ENCODE measurements around the gene CACNA1I. TPM values are rescaled to one million over a fixed set of nuclear protein-coding genes. Genes with fewer than 3 reads are reported as not detected.

The CACNA1I gene
- total RNA-seq, 6 donors from 2014 or later = 0.15 to 4.2 (median 0.34) TPM

DNA sequence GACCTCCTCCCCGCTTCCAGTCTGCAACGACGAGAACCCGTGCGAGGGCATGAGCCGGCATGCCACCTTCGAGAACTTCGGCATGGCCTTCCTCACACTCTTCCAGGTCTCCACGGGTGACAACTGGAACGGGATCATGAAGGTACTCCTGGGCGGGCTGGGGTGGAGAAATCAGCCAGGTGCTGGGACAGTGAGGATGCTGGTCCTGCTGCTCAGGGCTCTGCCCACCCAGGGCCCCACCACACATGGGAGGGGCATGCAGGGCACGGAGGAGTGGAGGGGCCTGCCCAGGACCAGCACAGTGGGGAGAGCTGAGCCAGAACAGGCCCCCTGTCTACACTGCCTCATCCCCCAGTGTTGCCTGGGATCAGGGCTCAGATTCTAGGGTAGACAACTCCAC lies 107.4 kb downstream of the CACNA1I start:
- Histone ChIP-seq H3K27ac (no peak overlapping the region), H3K4me3 (no peak overlapping the region), H3K27me3 (no peaks in the 10 kb centered on the region), H3K36me3 (no peaks in the 10 kb centered on the region), H3K9me3 (peaks cover 0 to 2% (median under 1%) of the 10 kb centered on the region in 4 donors), H3K4me1 (no peaks in the 10 kb centered on the region)
- TF ChIP-seq, protein P1, sequence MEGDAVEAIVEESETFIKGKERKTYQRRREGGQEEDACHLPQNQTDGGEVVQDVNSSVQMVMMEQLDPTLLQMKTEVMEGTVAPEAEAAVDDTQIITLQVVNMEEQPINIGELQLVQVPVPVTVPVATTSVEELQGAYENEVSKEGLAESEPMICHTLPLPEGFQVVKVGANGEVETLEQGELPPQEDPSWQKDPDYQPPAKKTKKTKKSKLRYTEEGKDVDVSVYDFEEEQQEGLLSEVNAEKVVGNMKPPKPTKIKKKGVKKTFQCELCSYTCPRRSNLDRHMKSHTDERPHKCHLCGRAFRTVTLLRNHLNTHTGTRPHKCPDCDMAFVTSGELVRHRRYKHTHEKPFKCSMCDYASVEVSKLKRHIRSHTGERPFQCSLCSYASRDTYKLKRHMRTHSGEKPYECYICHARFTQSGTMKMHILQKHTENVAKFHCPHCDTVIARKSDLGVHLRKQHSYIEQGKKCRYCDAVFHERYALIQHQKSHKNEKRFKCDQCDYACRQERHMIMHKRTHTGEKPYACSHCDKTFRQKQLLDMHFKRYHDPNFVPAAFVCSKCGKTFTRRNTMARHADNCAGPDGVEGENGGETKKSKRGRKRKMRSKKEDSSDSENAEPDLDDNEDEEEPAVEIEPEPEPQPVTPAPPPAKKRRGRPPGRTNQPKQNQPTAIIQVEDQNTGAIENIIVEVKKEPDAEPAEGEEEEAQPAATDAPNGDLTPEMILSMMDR (IDR thresholded peaks at IDR 0.05) = no peak
- TF ChIP-seq POLR2A (IDR thresholded peaks at IDR 0.05) (no peak), POLR2AphosphoS5 (IDR thresholded peaks at IDR 0.05) (no peak), EP300 (IDR thresholded peaks at IDR 0.05) (no peak)
- DNase-seq (no peak), ATAC-seq (ENCODE audit: low FRiP score in 2 of 2) (no peak)
- whole genome bisulfite sequencing, 2 donors = 84 to 95% methylated on average over 10 to 11 of the region's 12 CpGs

DNA sequence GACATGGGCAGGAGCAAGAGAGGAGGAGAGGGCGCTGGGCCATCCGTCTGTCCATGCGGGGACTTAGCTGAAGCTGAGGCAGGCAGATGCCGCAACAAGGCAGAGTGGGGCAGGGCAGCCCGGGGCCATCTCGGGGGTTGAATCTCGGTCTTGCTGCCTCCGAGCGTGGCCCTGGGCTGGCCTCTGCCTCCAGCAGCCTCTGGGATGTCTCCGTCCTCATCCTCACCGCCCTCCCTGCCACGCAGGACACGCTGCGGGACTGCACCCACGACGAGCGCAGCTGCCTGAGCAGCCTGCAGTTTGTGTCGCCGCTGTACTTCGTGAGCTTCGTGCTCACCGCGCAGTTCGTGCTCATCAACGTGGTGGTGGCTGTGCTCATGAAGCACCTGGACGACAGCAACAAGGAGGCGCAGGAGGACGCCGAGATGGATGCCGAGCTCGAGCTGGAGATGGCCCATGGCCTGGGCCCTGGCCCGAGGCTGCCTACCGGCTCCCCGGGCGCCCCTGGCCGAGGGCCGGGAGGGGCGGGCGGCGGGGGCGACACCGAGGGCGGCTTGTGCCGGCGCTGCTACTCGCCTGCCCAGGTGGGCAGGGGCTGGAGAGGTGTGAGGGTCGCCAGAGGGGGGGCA lies 108.4 kb downstream of the CACNA1I start:
- no peak for ATAC-seq (ENCODE audit: low FRiP score in 2 of 2)
- no peaks in the 10 kb centered on the region for H3K4me1 ChIP-seq
- no peak for TF ChIP-seq POLR2A (IDR thresholded peaks at IDR 0.05)
- TF ChIP-seq POLR2AphosphoS5 (IDR thresholded peaks at IDR 0.05) = no peak
- TF ChIP-seq, protein P1 (IDR thresholded peaks at IDR 0.05) = no peak
- no peak for TF ChIP-seq EP300 (IDR thresholded peaks at IDR 0.05)
- DNase-seq = peak in 1 of 2 donors; percentile 77
- WGBS, 2 donors = 92 to 97% methylated on average over 5 to 32 of the region's 47 CpGs
- no peak overlapping the region for H3K27ac ChIP-seq
- no peaks in the 10 kb centered on the region for H3K27me3 ChIP-seq
- H3K36me3 ChIP-seq = no peaks in the 10 kb centered on the region
- no peaks in the 10 kb centered on the region for H3K9me3 ChIP-seq
- no peak overlapping the region for H3K4me3 ChIP-seq

DNA sequence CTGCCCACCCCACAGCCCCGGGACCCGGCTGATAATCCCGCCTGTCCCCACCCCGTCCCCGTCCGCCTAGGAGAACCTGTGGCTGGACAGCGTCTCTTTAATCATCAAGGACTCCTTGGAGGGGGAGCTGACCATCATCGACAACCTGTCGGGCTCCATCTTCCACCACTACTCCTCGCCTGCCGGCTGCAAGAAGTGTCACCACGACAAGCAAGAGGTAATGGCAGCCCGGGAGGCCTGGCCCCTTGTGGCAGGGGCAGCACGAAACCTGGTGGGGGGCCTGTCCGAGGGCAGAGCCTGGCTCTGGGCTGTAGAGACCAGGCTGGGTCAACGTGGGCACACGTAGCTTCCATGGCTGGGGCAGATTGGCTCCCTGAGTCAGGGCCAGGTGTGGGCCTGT lies 109.1 kb downstream of the CACNA1I start:
- ATAC-seq (ENCODE audit: low FRiP score in 2 of 2) = no peak
- Histone ChIP-seq H3K9me3 (no peaks in the 10 kb centered on the region), H3K4me1 (no peaks in the 10 kb centered on the region), H3K27me3 (peaks cover 0 to 4% (median 0%) of the 10 kb centered on the region in 4 donors), H3K36me3 (no peaks in the 10 kb centered on the region), H3K27ac (no peak overlapping the region), H3K4me3 (no peak overlapping the region)
- no peak for DNase-seq
- 88% methylated on average over 17 of the region's 17 CpGs; no CpG with 5 or more reads in 1 of the 2 donors for WGBS, 2 donors
- TF ChIP-seq, protein P1 (IDR thresholded peaks at IDR 0.05) = no peak
- TF ChIP-seq POLR2AphosphoS5 (IDR thresholded peaks at IDR 0.05) = no peak
- no peak for TF ChIP-seq EP300 (IDR thresholded peaks at IDR 0.05)

DNA sequence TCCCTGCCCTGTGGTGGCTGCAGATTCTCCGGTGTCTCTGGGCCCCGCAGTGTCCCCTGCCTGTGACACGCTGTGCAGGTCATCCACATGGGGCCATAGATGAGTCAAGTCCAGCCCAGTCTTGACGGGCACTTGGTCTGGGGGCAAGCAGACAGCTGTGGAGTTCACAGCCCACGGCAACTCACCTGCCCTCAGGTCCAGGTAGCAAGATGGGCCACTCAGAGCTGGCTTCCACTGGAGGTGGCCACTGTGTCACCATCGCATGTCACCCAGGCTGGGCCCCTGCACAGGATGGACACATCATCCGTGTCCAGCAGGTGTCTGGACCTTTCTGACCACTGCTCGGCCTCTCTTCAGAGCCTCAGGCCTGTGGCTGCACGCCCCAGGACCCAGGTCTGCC lies 109.9 kb downstream of the CACNA1I start:
- H3K27ac ChIP-seq = no peak overlapping the region
- ATAC-seq (ENCODE audit: low FRiP score in 2 of 2) = no peak
- H3K27me3 ChIP-seq = peaks cover 0 to 7% (median 2%) of the 10 kb centered on the region in 4 donors
- peaks cover 0 to 4% (median 0%) of the 10 kb centered on the region in 4 donors for H3K4me1 ChIP-seq
- TF ChIP-seq POLR2A (IDR thresholded peaks at IDR 0.05) (no peak), POLR2AphosphoS5 (IDR thresholded peaks at IDR 0.05) (no peak), EP300 (IDR thresholded peaks at IDR 0.05) (no peak)
- TF ChIP-seq, protein P1 (IDR thresholded peaks at IDR 0.05) = no peak
- no peak overlapping the region for H3K4me3 ChIP-seq
- no peaks in the 10 kb centered on the region for H3K9me3 ChIP-seq
- no peak for DNase-seq
- 93% methylated on average over 6 of the region's 9 CpGs; no CpG with 5 or more reads in 1 of the 2 donors for WGBS, 2 donors
- H3K36me3 ChIP-seq = no peaks in the 10 kb centered on the region
